HCEC 1CT (cell line): ENCODE measurements around the gene GRM5.
"Not testable (repeated sequence)": the region's sequence is repeated elsewhere in the genome, so short reads cannot be mapped to it uniquely, and the experiment has no call there.

Experiments
- DNase-seq: peaks from one replicate; pipeline ENCODE4 v3.0.0-alpha.2; 2017

The GRM5 gene

DNA sequence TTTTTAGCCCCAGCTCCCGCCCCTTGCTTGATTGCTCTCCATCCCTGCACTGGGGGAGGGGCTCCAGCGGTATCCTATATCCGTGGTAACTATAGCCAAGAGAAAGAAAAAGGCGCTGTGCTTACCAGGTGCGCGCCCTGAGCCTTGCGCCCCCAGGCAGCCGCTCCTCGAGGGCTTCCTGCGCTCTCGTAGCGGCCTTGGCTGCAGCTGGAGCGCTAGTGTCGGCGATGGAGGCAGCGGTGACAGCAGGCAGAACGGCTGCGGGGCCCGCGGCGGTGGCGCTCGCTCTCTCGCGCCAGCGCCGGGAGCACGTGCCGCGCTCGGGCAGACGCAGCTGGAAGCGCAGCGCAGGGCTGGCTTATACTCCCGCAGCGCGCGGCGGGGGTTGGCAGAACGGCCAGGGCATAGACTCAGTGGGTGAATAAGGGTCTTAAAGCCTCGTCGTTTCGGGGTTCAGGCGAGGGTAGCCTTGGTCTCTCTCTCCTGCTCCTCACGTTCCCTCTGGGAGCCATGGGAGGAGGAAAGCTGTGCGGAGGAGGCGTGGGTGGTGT, at the start of gene GRM5:
GRM5 (minus strand) TSS at position 332 of the 551 bp plus-strand sequence. CDS start 18,110 bp downstream, outside the sequence.
- not testable (repeated sequence) for DNase-seq

DNA sequence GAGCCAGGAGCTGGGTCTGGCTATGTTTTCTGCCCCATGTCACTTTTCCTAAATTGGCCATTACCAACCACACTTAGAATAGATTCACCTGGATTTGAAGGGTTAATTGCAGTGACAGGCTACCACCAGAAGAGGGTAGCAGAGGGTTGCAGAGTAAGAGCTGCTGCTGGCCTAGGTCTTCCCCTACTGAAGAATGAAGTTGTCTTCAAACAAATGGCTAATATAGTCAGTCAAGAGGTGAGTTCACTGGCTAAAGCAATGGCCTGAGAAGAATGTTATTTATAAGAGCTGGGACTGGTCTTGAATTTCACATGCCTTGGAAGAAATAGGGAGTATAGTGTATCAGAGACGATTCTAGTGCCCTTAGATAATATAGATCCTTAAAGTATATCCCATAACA, 32.2 kb upstream of the GRM5 start:
- DNase-seq, result peak; percentile 9

DNA sequence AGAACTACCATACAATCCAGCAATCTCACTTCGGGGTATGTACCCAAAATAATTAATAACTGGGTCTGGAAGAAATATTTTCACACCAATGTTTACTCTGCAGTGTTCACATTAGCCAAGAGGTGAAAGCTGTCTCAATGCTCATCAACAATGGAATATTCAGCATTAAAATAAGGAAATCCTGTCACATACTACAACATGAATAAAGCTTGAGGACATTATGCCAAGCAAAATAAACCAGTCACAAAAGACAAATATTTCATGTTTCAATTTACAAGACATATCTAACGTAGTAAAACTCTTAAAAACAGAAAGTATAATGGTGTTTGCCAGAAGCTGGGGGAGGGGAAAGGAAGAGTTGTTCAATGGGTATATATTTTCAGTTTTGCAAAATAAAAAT, 28.0 kb upstream of the GRM5 start:
- not testable (repeated sequence) for DNase-seq

DNA sequence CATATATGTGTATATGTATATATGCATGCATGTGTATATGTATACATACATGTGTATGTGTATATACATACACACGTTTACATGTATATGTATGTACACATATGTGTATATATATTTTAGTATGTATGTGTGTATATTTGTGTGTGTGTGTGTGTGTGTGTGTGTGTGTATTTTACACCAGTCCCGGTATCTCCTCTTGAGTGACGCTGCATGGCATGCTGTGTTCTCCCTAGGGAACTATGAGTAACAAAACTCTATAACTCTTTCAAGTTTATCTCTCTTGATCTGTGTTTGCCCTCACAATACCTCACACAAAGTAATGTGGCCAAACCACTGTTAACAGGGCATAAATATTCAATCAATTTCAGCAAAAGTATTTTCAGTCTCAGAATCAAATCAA, 19.2 kb upstream of the GRM5 start:
- not testable (repeated sequence) for DNase-seq

DNA sequence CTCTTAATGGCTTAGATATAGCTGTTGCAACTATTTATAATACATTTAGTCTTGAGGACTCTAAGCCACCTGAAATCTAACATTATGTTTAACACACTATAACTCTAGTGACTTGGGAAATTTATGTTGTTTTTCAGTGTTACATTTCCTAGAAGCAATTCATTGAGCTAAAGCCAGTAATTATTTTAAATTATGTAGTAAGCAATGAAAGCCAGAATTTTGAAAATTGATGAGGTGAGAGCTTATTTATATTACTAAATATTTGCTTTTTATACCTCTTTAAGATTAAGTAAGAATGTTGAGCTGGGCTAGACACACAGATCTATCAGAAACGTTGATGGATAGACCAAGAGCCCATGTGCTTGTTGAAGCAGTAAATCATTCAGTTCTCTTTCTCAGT, 5.1 kb upstream of the GRM5 start:
- not testable (repeated sequence) for DNase-seq

DNA sequence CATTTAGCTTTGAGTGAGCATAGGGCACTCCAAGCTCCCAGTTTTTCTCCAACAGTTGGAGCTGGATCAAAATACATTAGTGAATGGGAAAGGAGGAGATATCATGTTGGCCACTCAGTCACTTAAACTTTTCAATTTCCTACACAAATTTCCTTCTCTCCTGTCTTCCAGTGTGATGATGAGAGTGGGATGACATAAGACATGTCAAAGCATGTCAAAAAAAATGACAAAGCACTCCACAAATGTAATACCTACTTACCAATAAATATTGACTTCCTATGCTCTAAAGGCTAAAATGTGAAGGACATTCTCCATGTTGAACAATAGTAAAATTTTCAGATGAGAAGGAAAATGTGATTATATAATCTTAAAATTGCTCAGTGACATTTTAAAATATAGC, 1.5 kb upstream of the GRM5 start:
- DNase-seq, result no peak

DNA sequence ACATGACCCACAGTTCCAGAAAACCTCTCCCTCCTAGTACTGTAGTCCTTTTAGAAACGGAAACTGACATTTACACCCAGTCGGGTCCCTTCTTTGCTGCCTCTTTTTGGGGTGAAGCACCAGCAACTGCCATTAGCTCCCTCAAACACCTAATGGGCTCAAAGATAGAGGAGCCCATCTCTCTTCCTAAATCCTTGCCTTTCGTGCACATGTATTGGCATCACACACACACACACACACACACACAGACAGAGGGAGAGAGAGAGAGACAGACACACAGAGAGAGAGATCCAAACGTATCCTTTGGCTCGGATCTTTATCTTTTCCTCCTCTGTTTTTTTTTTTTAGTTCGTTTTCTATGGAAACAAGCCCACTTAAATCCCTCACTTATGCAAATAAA, 716 bp downstream of the GRM5 start:
- DNase-seq, result no peak

DNA sequence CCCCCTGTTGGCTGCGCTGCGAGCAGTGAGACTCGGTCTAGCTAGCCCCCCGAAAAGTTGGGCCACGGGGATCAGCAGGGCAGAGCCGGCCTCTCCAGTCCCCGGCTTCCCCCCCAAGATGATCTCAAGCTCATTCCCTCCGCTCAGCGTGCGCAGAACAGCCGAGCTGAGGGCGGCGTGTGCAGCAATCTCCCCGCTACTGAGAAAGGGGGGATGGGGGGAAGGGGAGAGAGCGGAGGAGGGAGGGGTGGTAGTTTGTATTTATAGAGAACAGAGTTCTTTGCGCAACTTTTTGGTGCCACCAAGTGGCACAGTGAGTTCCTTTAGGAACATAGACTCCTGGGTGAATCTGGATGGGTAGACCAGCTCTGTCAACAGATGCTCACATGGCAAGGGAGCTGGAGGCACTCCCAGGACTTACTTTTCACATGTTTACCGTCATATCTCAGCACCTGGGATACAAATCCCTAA, 2.3 kb downstream of the GRM5 start:
- DNase-seq, result not testable (repeated sequence)

DNA sequence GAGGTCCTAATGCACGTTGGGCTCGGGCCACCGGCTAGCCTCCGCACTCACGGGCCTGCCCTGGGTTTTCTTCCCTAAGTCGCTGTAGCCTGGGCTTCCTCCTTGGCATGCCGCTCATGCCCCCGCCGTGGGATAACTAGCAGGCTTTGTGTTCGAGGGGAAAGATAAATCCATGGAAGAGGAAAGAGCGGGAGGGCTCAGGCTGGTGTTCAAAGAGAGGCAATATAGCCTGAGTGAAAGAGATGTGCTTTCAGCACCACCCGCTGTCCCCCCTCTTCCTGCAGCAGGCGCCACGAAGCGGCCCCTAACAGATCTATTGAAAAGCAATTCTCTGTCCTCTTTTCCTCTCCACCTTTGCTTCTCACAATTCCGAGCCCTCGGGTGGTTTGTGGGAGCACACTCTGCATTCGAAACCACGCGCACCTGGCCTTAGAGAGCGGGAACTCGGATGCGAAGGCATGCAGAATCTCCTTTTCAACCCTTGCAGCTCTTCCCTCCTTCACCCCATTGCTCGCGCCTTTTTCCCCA, 2.9 kb downstream of the GRM5 start:
- not testable (repeated sequence) for DNase-seq

DNA sequence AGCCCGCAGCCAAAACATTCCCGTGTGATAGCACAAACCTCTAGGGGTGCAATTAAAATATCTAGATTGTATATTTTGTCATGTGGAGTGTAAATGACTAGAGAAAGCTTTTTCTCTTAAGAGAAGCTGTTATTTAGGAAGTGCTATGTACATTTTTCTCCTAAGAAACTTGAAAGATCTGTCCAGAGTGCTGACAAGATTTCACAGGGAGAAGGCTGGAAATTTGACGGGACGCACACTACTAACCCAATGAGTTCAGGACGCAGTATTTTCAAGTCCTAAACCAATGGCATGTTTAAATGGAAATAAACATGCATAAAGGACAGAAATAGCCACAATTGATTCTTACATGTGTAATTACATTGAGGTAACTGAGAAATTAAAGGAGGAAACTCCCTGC, 3.9 kb downstream of the GRM5 start:
- DNase-seq, result not testable (repeated sequence)

DNA sequence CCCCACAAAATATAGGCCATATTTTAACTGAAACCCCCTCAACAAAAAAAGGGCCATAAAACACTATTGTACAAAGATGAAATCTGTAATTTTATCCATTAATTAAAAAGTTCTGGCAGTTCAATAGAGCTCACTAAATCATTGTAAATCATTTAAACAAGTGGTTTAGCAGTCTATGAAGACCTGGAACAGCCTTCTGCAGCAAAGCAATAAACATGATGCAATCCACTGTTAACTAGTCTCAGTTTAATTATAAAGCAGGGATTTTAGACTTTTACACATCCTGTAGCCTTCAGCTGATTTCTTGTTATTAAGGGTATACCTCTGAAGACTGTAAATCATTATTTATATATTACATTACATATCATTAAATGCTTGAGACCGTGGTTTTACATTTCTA, 8.4 kb downstream of the GRM5 start:
- DNase-seq, result not testable (repeated sequence)

DNA sequence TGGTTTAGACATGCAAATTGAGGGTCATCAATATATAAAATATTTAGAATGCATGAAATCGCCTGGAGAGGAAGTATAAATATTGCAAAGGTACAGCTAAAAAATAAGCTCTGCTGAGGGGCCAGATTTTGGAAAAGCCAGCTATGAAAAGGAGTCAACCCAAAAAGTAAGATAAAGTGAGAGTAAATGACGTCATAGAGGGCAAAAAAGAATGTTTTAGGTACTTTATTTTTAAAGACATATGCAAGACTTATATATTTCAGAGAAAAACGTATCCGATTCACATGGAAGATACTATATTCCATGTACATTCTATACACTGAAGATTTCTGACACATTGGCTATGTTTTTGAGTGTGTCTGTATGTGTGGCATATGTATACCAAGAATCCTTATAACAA, 13.6 kb downstream of the GRM5 start:
- DNase-seq, result no peak

DNA sequence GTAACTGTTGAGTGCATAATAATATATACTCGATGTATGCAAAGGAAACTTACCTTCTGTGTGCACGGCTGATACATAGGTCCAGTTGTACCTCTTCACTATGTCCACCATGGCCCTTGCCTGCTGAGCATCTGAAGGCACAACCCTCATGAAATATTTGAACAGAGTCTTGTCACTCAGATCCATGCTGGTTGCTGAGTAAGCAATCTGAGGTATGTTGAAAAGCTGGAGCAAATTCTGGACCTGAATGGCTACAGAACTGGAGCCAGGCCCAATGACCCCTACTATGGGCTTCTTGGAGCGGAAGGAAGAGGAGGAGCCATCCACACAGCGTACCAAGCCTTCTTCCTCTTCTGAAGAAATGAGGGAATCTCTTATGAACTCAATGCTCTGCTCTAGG, 18.6 kb downstream of the GRM5 start:
- DNase-seq, result not testable (repeated sequence)

DNA sequence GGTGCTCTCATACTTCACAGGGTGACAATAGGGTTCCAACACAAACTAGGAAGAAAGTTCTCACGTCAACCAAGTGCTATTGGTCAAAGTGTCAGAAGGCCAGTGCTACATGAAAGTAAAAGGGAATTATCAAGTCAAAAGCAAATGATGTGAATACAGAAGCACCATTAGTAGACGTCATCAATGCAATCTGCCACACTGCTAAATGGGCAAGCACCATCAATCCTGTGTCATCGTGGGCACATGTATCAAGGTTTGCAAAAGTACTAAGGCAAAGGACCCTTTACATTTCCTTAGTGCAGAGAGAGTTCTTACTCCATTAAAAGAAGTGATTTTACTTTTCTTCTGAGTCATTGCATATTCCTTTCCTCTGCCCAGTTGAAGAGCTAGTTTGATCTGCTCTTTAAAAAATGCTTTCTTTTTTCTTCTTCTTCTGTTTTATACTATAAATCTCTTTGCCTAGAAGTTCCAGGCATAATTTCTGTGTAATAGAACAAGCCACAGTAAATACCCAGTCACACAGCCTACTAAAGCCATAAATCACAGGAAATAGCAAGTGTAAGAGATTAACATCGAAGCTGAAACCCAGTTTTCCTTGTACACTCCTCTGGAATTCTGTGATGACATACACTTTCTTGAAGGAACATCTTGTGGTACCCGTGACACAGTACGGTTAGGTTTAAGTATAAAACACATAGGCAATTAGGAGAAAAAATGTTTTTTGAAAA, 21.8 kb downstream of the GRM5 start:
- DNase-seq, result not testable (repeated sequence)

DNA sequence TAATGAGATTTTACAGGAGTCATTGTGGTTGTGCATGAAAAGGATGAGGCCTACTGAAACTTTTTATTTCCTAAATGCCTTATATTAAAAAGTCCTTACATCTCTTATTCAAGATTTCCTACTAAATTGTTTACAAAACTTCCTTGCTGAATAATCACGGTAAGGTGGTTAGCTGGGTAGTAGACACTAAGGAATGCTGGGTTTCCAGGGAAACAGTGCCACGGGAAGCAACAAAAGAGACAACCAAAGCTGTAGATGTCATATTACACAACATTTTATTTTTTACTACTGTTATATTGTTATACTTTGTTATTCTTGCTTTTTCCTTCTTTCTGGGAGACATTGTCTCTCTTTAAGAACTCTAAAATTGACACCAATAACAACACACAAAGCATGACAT, 36.1 kb downstream of the GRM5 start:
- DNase-seq, result not testable (repeated sequence)

DNA sequence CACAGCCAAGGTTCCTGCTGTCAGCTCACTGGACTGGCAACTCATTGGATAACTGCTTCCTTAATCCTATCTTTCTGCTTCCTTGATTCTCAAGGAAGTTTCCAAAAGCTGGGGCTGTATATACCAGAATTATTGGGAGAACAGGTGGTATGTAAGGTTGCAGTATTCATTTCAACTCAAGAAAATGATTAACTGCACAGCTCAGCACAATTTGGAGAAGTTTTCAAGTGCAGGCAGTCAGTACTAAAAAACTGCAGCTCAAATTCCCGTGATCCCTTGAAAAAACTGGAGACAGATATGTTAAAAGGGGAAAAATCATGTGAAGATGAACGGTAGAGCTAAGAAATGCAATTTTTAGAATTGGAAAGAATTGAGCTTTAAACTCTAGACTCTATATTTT, 44.4 kb downstream of the GRM5 start:
- DNase-seq, result no peak

DNA sequence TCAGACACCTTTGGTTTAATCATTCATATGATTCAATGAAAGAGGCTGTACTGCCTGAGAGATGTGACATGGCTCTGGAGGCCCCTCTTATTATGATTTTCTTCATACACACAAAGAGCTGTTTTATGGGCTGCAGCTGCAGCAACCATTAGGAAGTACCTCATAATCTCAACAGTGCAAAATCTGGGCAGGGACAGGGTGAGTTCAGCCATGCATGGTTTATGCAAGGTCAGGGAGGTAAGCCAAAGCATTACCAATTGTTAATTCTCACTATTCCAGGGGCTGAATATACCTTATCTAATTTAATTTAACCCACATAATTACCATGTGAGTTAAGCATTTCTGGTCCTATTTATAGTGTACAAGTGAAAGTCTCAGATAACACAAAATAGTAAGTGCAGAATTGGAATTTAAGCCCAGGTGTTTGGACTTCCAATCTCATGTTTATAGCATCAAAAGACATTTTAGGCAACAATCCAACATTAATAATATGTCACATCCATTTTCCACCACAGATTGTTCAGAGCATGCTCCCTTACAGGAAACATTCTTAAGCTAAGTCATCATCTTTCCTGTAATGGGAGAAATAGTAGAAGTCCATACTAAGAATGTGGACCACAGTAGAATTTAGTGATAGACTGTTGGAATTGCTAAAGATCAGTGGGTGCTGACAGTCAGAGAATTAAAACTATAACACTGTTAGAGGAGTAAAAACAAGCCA, 45.8 kb downstream of the GRM5 start:
- DNase-seq, result not testable (repeated sequence)

DNA sequence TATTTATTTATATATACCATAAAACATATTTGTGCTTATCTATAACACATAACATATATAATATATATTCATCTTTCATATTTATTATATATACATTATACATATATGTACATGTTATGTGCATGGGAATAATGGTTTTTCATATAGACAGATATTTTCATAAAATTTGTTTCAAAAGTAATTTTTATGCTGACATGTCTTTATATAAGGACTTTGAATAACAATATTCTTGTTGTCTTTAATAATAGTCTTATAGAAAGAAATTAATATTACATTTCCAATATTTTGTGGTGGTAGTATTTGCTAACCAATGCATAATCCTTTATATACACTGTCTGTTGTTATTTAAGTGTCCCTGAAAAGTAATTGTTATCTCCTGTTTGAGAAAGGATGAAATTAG, 49.6 kb downstream of the GRM5 start:
- DNase-seq, result no peak

DNA sequence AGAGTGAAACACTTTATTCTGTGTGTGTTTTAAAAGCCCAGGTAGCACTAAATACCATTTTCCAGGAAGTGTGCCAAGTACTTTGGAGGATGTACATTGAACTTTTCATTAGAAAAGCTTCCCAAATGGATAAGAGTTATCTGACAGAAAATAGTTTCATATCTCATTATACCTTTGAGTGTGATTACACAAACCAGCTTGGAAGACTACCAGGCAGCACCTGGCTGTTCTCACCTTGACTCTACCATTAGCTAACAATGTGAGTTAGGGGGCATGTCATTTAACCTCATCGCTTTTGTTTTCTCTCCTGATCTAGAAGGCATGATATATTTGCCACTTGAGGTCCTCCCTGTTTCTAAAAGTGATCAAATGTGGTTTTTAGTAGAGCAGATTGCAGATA, 50.2 kb downstream of the GRM5 start:
- no peak for DNase-seq

DNA sequence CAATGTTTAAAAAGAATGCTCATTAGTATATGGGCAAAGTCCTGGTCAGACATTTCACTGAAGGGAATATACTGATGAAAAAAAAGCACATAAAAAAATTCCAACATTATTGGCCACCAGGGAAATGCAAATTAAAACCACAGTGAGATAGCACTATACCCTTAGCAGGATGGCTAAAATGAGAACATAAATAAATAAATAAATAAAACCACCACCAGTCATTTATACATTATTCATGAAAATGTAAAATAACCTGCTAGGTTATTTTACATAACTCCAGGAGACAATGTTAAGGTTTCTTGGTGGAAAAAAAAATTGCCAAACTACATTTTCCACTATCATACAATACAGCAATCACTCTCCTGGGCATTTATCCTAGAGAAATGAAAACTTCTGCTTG, 64.9 kb downstream of the GRM5 start:
- not testable (repeated sequence) for DNase-seq

DNA sequence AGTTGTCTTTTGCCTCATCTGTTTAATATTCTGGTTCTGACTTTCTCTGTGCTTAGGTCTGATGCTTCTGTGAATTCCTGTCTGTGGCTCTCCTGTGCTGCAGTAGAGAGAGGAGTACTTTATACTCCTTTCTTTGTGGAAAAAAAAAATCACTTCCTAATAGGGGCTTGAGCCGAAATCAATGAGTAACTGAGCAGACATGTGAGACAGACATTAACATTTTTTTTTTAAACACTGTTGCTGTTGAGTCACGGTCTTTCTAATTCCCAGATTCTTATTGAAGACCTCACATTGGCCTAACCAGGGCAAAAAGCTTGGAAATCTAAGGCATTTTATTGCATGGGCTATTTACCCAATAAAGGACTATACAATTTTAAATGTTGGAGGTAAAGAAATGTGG, 86.1 kb downstream of the GRM5 start:
- DNase-seq, result no peak

DNA sequence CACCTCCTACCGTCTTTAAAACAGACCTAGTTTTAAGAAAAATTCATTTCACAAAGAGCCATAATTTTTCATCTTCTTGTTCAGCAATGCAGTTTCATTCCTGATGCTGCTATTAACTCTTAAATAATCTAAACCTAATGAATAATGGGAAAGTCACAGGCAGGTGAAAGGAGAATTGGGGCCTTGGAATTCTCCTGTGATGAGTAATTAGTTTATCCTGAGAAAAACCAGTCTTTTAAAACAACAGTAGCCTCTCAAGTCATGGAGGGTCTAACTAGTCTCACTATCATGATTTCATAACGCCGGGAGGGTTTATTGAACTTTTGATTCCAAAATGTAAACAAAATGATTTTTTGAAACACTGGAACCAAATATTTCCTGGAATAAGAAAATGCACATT, 86.8 kb downstream of the GRM5 start:
- not testable (repeated sequence) for DNase-seq

DNA sequence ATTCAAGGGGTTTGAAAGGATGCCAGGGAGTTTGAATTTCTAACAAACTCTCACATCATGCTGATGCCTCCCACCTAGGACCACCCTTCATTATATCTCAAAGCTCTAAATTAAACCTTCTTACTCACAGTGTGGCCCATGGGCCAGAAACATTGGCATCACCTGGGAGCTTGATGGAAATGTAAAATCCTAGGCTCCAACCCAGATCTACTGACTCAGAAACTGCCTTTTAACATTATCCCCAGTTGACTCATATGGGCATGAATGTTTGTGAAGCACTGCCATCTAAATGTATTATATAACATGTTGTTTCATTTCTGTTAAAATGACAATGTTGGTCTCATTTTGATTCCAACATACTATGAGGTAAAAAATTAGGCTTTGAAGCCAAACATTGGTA, 90.3 kb downstream of the GRM5 start:
- DNase-seq, result not testable (repeated sequence)

DNA sequence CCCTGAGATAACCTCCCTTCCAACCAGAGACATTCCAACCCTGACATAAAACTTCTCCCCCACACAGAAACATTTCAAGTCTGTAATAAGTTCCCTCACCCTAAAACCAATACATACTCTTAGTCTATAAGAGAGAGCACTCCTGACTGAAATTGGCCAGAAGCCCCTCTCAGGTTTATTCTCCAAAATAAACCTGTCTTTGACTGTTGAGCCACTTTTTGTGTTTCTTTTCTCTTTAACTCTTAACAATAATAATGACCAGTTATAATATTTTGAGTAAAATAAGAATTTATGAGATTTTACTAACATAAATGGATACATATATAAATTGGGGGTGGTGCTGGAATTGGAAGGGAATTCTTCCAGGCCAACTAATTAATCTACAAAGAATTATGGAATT, 93.6 kb downstream of the GRM5 start:
- DNase-seq, result no peak
